Stromal cell of bone marrow (primary cell): ENCODE data around the gene CRB3.
"Not testable (repeated sequence)": the region's sequence is repeated elsewhere in the genome, so short reads cannot be mapped to it uniquely, and the experiment has no call there.

Source experiments
- DNase-seq: peaks from one replicate; pipeline ENCODE4 v3.0.0-alpha.2; 2012; ENCODE audit warnings: low read depth

CRB3 gene

GRCh38 chr19:6494438-6495036, 30.5 kb downstream of the CRB3 start:
- DNase-seq = no peak

DNA sequence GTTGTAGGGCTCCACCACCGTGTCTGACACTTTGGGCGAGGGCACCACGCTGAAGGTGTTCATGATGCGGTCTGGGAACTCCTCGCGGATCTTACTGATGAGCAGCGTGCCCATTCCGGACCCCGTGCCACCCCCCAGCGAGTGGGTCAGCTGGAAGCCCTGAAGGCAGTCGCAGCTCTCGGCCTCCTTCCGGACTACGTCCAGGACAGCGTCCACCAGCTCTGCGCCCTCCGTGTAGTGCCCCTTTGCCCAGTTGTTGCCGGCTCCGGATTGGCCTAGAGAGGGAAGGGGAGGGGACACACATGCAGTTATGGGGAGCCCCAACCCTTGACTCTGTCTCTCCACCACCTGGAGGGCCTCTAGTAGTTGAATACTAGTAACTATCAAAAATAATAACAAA, 31.9 kb downstream of the CRB3 start:
- DNase-seq = no peak

- no peak for DNase-seq
These were observed 34.4 kb downstream of the CRB3 start for GRCh38 chr19:6498294-6499036.

- no peak for DNase-seq
These were observed 35.1 kb downstream of the CRB3 start for GRCh38 chr19:6499052-6499790.

DNA sequence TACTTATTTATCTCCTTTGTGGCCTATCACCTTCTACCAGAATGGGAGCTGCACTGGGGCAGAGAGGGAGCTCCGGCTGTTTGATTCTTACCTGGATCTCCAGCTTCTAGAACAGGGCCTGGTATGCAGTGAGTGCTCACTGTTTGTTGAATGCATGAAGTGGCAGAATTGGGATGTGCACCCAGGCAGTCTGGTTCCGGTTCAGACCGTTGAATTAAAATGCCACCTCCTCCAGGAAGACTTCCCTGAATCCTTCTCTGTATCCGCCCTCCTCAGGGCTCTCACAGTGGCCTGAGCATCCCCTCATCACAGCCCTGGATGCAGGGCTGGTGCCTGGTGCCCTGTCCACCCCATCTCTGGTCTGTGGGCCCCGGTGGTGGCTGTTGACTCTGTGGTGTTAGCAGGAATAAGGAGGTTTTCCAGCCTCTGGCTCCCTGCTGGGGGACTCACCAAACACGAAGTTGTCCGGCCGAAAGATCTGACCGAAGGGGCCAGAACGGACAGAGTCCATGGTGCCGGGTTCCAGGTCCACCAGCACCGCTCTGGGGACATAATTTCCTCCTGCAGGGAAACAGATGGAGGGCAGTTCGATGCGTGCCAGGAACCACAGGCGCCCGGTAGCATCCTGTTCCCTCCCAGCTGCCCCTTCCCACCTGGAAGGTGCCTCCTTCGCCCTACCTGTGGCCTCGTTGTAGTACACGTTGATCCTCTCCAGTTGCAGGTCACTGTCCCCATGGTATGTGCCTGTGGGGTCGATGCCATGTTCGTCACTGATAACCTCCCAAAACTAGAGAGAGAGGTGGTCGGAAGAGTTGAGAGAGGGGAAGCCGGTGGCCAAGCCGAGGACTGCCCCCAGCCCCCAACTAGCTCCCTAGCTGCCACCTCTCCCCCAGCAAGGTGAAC, 37.0 kb downstream of the CRB3 start:
- no peak for DNase-seq

DNA sequence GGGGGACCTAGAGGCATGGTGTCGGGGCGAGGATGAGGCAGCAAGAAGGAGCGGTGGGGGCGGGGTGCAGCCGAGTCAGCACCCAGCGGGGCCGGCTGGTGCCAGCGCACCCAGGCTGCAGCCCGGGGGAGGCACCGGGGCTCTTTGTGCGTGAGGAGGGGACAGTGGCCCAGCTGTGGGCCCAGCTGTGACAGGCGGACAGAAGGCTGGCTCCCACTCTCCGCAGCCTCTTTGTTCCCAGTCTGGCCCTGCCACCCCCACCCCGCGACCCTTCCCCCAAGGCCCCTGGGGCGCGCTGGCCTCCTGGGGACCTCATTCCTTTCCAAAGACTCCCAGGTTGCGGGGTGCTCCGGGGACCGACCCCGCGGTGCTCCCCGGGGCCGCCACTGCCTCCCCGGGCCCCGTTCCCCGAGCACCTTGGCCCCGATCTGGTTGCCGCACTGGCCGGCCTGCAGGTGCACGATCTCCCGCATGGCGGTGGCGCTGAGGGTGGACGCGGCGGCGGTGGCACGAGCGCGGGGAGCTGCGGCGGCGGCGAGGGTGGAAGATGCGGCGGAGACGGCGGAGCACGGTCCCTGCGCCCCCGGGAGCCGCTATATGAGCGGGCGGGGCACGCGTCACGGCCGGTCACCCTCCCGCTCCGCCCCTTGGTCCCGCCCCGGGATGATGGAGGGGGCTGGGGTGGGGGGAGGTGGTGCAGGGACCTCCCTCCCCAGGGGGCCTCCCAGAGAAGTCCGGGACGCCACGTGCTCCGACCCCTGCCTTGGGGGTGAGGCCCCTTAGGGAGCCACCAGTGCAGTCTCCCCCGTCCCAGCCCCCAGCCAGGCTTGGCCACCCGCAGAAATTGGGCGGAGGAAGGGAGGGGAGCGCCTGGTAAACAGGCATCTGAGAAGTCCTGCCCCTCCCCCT, 37.9 kb downstream of the CRB3 start, which contains the start of gene TUBB4A:
Gene TUBB4A (minus strand): TSS at position 570 of the 909 bp plus-strand sequence. CDS start 97 bp downstream, at position 473.
- no peak for DNase-seq

- DNase-seq = no peak
These were observed 39.5 kb downstream of the CRB3 start for GRCh38 chr19:6503407-6504201.

DNA sequence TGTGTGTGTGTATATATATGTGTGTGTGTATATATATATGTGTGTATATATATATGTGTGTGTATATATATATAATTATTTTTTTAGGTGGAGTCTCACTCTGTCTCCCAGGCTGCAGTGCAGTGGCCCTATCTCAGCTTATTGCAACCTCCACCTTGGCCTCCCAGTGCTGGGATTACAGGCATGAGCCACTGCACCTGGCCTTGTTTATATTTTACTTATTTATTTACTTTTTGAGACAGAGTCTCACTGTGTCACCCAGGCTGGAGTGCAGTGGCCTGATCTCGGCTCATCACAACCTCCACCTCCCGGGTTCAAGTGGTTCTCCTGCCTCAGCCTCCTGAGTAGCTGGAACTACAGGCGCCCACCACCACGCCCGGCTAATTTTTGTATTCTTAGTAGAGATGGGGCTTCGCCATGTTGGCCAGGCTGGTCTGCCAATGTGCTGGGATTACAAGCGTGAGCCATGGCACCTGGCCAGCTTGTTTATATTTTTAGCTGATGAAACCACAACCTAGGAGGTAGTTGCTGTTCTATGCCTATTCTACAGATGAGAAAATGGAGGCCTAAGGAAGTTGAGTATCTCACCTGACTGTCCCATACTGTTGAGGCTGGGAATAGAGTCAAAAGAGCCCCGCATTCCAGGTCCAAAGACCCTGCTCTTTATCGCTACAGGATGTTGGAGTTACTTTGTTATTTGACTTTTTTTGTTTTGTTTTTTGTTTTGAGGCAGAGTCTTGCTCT, 44.1 kb downstream of the CRB3 start:
- not testable (repeated sequence) for DNase-seq

DNA sequence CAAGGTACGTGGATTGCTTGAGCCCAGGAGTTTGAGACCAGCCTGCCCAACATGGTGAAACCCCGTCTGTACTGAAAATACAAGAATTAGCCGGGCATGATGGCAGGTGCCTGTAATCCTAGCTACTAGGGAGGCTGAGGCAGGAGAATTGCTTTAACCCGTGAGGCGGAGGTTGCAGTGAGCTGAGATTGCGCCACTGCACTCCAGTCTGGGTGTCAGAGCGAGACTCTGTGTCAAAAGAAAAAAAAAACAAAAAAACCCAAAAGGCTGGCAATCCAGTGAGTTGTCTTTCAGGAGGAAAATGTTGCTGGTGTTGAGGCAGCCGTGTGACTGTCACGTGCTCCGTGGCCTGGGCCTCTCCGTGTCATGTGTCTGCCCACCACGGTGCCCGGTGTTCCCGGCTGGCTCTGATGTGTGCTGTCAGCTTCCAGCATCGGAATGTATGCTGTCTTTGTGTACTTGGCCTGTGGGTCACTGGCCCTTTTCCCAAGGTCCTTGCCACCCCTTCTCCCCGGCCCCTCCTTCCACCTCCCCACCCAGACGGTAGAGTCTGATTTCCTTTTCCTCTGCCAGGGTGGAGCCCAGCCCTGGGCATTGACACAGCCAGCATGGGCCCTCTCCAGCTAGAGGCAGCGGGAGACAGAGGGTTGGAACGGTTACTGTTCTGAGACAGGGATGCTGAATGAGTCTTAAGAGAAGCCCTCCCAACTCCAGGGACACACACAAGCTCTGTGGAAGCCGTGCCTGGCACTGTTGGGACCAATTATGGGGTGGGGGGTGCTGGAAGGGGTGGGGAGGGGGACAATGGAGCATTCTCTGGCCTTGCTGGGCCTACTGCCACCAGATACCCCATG, 45.3 kb downstream of the CRB3 start:
- no peak for DNase-seq

DNA sequence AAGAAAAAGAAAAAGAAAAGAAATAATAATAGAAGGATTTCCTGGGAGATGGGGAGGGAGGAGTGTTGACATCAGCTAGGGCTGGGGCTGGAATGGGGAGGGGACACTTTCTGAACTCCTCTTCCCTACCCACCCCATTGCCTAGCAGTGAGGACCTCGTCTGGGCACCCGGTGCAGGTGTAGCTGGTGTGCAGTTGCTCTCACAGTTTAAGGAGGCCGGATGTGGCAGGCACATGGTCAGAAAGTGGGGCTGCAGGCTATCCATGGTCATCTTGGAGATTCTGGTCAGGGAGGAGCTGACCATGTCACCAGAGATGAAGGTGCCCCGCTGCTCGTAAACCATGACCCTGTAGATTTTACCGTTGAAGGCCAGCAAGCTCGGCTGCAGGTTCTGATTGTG, 46.5 kb downstream of the CRB3 start:
- DNase-seq = no peak

DNA sequence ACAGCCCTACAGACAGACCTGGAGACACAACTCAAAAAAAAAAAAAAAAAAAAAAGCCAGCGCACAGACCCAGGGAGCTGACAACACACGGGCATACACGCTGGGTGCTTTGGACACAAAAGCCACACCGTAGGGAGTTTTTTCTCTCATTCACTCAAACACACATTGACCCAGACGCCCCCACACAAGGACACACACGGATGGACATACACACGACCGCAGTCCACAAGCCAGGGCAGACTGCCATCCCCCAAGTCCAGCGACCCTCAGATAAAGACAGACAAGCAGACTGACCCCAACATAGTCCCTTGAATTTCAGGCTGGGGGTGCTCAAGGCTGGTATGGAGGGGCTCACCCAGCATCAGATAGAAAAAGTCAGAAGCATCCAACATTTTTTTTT, 50.0 kb downstream of the CRB3 start:
- DNase-seq = no peak

DNA sequence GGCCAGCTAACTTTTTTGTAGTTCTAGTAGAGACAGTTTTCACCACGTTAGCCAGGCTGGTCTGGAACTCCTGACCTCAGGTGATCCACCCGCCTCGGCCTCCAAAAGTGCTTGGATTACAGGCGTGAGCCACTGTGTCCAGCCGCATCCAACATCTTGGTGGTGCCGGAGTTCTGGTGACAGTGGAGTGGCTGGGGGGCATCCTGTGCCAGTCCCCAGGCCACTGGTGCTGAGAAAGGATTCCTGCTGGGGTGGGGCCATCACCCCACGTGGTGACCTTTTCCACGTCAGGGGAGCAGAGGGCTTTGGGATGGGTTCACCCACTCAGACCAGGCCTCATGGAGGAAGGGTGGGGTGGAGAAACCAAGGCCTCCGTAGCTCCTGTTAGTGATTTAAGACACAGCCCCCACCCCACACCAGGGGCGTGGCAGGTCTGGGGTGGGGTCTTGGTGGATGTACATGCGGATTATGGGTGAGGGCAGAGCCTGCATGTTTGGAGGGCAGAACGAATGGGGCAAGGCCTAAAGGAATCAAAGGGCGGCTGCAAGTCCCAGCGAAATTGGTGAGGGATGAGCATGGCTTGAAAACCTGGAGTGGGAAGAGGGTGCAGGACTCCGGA, 51.0 kb downstream of the CRB3 start:
- no peak for DNase-seq

GRCh38 chr19:6516018-6516658, 52.1 kb downstream of the CRB3 start:
- DNase-seq = peak; percentile 77
